ENCODE measurements around the gene FBXO22.

DNA sequence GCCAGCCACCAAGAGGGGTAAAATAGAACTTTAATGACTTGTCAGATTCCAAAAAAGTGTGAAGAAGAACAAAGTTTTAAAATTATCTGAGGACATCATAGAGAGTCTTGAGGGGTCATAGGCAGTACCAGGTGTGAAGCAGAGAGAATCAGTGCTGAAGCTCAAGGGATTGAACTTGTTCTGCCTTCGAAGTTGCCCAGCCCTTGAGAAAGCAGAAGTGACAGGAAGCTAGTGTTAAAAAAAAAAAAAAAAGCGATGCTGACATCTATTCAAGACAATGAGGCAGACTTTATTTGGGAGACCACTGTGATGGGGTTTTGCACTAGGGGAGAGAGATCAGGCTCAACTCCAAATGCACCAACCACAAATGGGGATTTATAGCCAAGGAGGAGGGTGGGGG lies 21.8 kb downstream of the FBXO22 start:
- TF ChIP-seq ATF7 (IDR thresholded peaks at IDR 0.05; ENCODE audit: low read depth) (no peak), SIX5 (IDR thresholded peaks at IDR 0.05; ENCODE audit: low read depth, low read length, severe bottlenecking) (no peak), NRF1 (conservative IDR thresholded peaks at IDR 0.05; ENCODE audit: low read depth, low read length) (no peak), POLR2A (IDR thresholded peaks at IDR 0.05; ENCODE audit: low read depth, low read length) (no peak), TBL1XR1 (IDR thresholded peaks at IDR 0.05; ENCODE audit: low read depth, low read length) (no peak), HCFC1 (IDR thresholded peaks at IDR 0.05; ENCODE audit: low read length) (no peak), FOXM1 (IDR thresholded peaks at IDR 0.05; ENCODE audit: low read depth, low read length) (no peak), MTA3 (IDR thresholded peaks at IDR 0.05; ENCODE audit: borderline replicate concordance, low read length) (no peak), POLR2AphosphoS5 (IDR thresholded peaks at IDR 0.05; ENCODE audit: low read length) (no peak)
- TF ChIP-seq, protein P1, sequence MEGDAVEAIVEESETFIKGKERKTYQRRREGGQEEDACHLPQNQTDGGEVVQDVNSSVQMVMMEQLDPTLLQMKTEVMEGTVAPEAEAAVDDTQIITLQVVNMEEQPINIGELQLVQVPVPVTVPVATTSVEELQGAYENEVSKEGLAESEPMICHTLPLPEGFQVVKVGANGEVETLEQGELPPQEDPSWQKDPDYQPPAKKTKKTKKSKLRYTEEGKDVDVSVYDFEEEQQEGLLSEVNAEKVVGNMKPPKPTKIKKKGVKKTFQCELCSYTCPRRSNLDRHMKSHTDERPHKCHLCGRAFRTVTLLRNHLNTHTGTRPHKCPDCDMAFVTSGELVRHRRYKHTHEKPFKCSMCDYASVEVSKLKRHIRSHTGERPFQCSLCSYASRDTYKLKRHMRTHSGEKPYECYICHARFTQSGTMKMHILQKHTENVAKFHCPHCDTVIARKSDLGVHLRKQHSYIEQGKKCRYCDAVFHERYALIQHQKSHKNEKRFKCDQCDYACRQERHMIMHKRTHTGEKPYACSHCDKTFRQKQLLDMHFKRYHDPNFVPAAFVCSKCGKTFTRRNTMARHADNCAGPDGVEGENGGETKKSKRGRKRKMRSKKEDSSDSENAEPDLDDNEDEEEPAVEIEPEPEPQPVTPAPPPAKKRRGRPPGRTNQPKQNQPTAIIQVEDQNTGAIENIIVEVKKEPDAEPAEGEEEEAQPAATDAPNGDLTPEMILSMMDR (IDR thresholded peaks at IDR 0.05 in 2 of 3, conservative IDR thresholded peaks at IDR 0.05 in 1 of 3; ENCODE audit: control insufficient read depth in 2 of 3, extremely low read depth in 1 of 3, insufficient read depth in 1 of 3, low read depth in 3 of 3, low read length in 3 of 3), result no peak
- TF ChIP-seq, protein P2, sequence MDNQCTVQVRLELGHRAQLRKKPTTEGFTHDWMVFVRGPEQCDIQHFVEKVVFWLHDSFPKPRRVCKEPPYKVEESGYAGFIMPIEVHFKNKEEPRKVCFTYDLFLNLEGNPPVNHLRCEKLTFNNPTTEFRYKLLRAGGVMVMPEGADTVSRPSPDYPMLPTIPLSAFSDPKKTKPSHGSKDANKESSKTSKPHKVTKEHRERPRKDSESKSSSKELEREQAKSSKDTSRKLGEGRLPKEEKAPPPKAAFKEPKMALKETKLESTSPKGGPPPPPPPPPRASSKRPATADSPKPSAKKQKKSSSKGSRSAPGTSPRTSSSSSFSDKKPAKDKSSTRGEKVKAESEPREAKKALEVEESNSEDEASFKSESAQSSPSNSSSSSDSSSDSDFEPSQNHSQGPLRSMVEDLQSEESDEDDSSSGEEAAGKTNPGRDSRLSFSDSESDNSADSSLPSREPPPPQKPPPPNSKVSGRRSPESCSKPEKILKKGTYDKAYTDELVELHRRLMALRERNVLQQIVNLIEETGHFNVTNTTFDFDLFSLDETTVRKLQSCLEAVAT (IDR thresholded peaks at IDR 0.05), result no peak
